RWPE2 (cell line): ENCODE results near the gene FOCAD.

Source experiments
- ATAC-seq: fragments of 200-7000 bp; cut with Tn5 transposase; 3 replicates; pipeline ENCODE4 v1.9.1; 2021; ENCODE audit warnings: low read depth
- DNase-seq: peaks from one replicate; pipeline ENCODE4 v3.0.0-alpha.2; 2020; ENCODE audit warnings: low spot score
- H3K27ac ChIP-seq: fragments of 450-650 bp; 2 replicates; pipeline ENCODE4 v1.5.1; 2017; ENCODE audit warnings: mild to moderate bottlenecking; ENCODE audit not compliant: poor library complexity, severe bottlenecking
- H3K27me3 ChIP-seq: fragments of 250-450 bp; sonication (Bioruptor Pico); 2 replicates; pipeline ENCODE4 v1.5.1; 2021; ENCODE audit warnings: mild to moderate bottlenecking, moderate library complexity; ENCODE audit not compliant: insufficient read depth, poor library complexity, severe bottlenecking
- H3K36me3 ChIP-seq: fragments of 250-450 bp; sonication (Bioruptor Pico); 2 replicates; pipeline ENCODE4 v1.5.1; 2020; ENCODE audit warnings: low read depth, mild to moderate bottlenecking, moderate library complexity
- H3K4me1 ChIP-seq: fragments of 250-450 bp; sonication (Bioruptor Pico); 2 replicates; pipeline ENCODE4 v1.5.1; 2021; ENCODE audit warnings: mild to moderate bottlenecking, moderate library complexity; ENCODE audit not compliant: insufficient read depth, poor library complexity, severe bottlenecking
- H3K4me3 ChIP-seq: fragments of 250-450 bp; sonication (Bioruptor Pico); 2 replicates; pipeline ENCODE4 v1.5.1; 2021; ENCODE audit warnings: mild to moderate bottlenecking, moderate library complexity; ENCODE audit not compliant: severe bottlenecking
- H3K9me3 ChIP-seq: fragments of 250-450 bp; sonication (Bioruptor Pico); 2 replicates; pipeline ENCODE4 v1.5.1; 2021; ENCODE audit warnings: mild to moderate bottlenecking, moderate library complexity; ENCODE audit not compliant: severe bottlenecking
- CTCF ChIP-seq: fragments of 450-650 bp; IDR thresholded peaks from one replicate; pipeline ENCODE4 v1.5.1; 2017; ENCODE audit warnings: mild to moderate bottlenecking, moderate library complexity; ENCODE audit not compliant: poor library complexity, severe bottlenecking

FOCAD gene

GRCh38 chr9:20804489-20805250 is 120.6 kb downstream of the FOCAD start:
- no peaks in the 10 kb centered on the region for H3K36me3 ChIP-seq
- H3K9me3 ChIP-seq: no peaks in the 10 kb centered on the region
- no peak overlapping the region for H3K4me3 ChIP-seq
- TF ChIP-seq CTCF: no peak
- DNase-seq (no peak), ATAC-seq (no peak)
- no peaks in the 10 kb centered on the region for H3K4me1 ChIP-seq
- H3K27me3 ChIP-seq: no peaks in the 10 kb centered on the region
- H3K27ac ChIP-seq: no peak overlapping the region

GRCh38 chr9:20805766-20806165 is 121.7 kb downstream of the FOCAD start:
- Histone ChIP-seq H3K4me1 (no peaks in the 10 kb centered on the region), H3K9me3 (no peaks in the 10 kb centered on the region), H3K36me3 (no peaks in the 10 kb centered on the region), H3K4me3 (no peak overlapping the region), H3K27ac (no peak overlapping the region), H3K27me3 (no peaks in the 10 kb centered on the region)
- DNase-seq: no peak
- TF ChIP-seq CTCF: no peak
- ATAC-seq: no peak

GRCh38 chr9:20808002-20808401 is 123.9 kb downstream of the FOCAD start:
- ATAC-seq: no peak
- TF ChIP-seq CTCF: no peak

GRCh38 chr9:20811872-20812271 is 127.8 kb downstream of the FOCAD start:
- no peaks in the 10 kb centered on the region for H3K4me1 ChIP-seq
- H3K27ac ChIP-seq: no peak overlapping the region
- no peaks in the 10 kb centered on the region for H3K27me3 ChIP-seq
- ATAC-seq (no peak), DNase-seq (no peak)
- no peaks in the 10 kb centered on the region for H3K36me3 ChIP-seq
- no peaks in the 10 kb centered on the region for H3K9me3 ChIP-seq
- no peak for TF ChIP-seq CTCF
- no peak overlapping the region for H3K4me3 ChIP-seq

More at GRCh38 chr9:20808002-20808401, 123.9 kb downstream of the FOCAD start:
- H3K4me3 ChIP-seq: no peak overlapping the region
- H3K9me3 ChIP-seq: no peaks in the 10 kb centered on the region
- no peaks in the 10 kb centered on the region for H3K36me3 ChIP-seq
- no peak for DNase-seq
- no peaks in the 10 kb centered on the region for H3K27me3 ChIP-seq
- no peak overlapping the region for H3K27ac ChIP-seq
- no peaks in the 10 kb centered on the region for H3K4me1 ChIP-seq
